ENCODE measurements around the gene NRARP.

DNA sequence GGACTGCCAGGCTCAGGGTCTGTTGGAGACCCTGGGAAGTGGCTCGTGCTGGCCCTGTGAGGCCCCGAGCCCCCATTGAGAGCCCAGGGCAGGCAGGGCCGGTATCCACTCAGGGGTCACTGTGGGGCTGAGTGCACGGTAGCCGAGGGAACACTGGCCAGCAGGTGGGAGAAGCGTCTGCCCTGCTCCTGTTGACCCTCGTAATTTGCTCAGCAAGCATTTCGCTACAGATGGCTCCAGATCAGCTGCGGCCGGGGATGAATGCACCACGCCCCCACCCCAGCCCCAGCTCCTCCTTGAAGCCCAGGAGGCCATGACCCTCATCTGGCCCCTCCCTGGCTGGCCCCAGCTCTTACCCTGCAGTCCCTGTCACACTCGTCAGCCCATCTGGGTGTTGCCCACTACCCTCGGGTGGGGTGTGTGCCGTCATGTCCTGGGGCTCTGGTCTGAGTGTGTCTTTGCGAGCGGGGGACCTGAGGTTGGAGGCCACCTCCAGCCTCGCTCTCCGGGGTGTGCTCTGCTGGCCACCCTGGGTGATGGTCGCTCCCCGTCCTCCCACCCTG, 6.1 kb upstream of the NRARP start:
- TF ChIP-seq RAD21 (IDR thresholded peaks at IDR 0.05; ENCODE audit: low read depth) (no peak), TCF12 (IDR thresholded peaks at IDR 0.05; ENCODE audit: low read depth) (no peak), CEBPB (IDR thresholded peaks at IDR 0.05) (no peak), FOXM1 (IDR thresholded peaks at IDR 0.05; ENCODE audit: borderline replicate concordance, low read depth) (no peak), EP300 (IDR thresholded peaks at IDR 0.05; ENCODE audit: borderline replicate concordance) (no peak), TEAD4 (IDR thresholded peaks at IDR 0.05) (no peak), CREB1 (IDR thresholded peaks at IDR 0.05; ENCODE audit: low read depth) (no peak)
- TF ChIP-seq, protein P1, sequence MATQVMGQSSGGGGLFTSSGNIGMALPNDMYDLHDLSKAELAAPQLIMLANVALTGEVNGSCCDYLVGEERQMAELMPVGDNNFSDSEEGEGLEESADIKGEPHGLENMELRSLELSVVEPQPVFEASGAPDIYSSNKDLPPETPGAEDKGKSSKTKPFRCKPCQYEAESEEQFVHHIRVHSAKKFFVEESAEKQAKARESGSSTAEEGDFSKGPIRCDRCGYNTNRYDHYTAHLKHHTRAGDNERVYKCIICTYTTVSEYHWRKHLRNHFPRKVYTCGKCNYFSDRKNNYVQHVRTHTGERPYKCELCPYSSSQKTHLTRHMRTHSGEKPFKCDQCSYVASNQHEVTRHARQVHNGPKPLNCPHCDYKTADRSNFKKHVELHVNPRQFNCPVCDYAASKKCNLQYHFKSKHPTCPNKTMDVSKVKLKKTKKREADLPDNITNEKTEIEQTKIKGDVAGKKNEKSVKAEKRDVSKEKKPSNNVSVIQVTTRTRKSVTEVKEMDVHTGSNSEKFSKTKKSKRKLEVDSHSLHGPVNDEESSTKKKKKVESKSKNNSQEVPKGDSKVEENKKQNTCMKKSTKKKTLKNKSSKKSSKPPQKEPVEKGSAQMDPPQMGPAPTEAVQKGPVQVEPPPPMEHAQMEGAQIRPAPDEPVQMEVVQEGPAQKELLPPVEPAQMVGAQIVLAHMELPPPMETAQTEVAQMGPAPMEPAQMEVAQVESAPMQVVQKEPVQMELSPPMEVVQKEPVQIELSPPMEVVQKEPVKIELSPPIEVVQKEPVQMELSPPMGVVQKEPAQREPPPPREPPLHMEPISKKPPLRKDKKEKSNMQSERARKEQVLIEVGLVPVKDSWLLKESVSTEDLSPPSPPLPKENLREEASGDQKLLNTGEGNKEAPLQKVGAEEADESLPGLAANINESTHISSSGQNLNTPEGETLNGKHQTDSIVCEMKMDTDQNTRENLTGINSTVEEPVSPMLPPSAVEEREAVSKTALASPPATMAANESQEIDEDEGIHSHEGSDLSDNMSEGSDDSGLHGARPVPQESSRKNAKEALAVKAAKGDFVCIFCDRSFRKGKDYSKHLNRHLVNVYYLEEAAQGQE (IDR thresholded peaks at IDR 0.05; ENCODE audit: low read depth): no peak
